Brain microvascular endothelial cell (primary cell): ENCODE data around the gene SPDEF.

Experiments used
- DNase-seq: peaks from one replicate; pipeline ENCODE4 v3.0.0-alpha.2; 2020
- H3K27ac ChIP-seq: fragments of 250-450 bp; sonication (Bioruptor Pico); 2 replicates; pipeline ENCODE4 v1.5.1; 2020; ENCODE audit warnings: mild to moderate bottlenecking, moderate library complexity
- H3K27me3 ChIP-seq: fragments of 250-450 bp; sonication (Bioruptor Pico); replicated peaks from 2 replicates; pipeline ENCODE4 v1.5.1; 2020; ENCODE audit warnings: mild to moderate bottlenecking
- H3K36me3 ChIP-seq: fragments of 250-450 bp; sonication (Bioruptor Pico); replicated peaks from 2 replicates; pipeline ENCODE4 v1.5.1; 2020; ENCODE audit warnings: mild to moderate bottlenecking
- H3K4me3 ChIP-seq: 2 replicates; pipeline ENCODE4 v1.5.1; 2011; ENCODE audit warnings: low read depth, mild to moderate bottlenecking, control low read depth, low read length, moderate library complexity
- CTCF ChIP-seq: IDR thresholded peaks from 2 replicates; pipeline ENCODE4 v1.5.1; 2011; ENCODE audit warnings: low read depth, mild to moderate bottlenecking, moderate library complexity, low read length, control low read depth, inconsistent platforms; ENCODE audit errors: missing control alignments
- in situ Hi-C: cut with HindIII; loops from 2 replicates; pipeline ENCODE4 v1.10.0; 2017; ENCODE audit warnings: low sequenced_read_pairs, low pct_ligation_motif_present

The SPDEF gene

GRCh38 chr6:34583461-34583860 is 27.3 kb upstream of the SPDEF start:
- Histone ChIP-seq H3K4me3 (no peak overlapping the region), H3K27ac (no peak overlapping the region), H3K36me3 (no peaks in the 10 kb centered on the region), H3K27me3 (no peaks in the 10 kb centered on the region)
- in situ Hi-C loops = no loop called here
- no peak for DNase-seq
- TF ChIP-seq CTCF = peak; percentile 47

GRCh38 chr6:34581561-34581920 is 25.4 kb upstream of the SPDEF start:
- in situ Hi-C loops = no loop called here
- H3K4me3 ChIP-seq = no peak overlapping the region
- no peak overlapping the region for H3K27ac ChIP-seq
- no peak for TF ChIP-seq CTCF
- no peak for DNase-seq
- H3K27me3 ChIP-seq = no peaks in the 10 kb centered on the region
- no peaks in the 10 kb centered on the region for H3K36me3 ChIP-seq

- in situ Hi-C loops = no loop called here
- TF ChIP-seq CTCF = no peak
- no peaks in the 10 kb centered on the region for H3K36me3 ChIP-seq
- DNase-seq = no peak
- no peak overlapping the region for H3K27ac ChIP-seq
- no peak overlapping the region for H3K4me3 ChIP-seq
- no peaks in the 10 kb centered on the region for H3K27me3 ChIP-seq
Observed at GRCh38 chr6:34580707-34581560, 24.8 kb upstream of the SPDEF start.

- H3K36me3 ChIP-seq = no peaks in the 10 kb centered on the region
- no peak for TF ChIP-seq CTCF
- no peaks in the 10 kb centered on the region for H3K27me3 ChIP-seq
- in situ Hi-C loops = no loop called here
- H3K27ac ChIP-seq = no peak overlapping the region
- no peak overlapping the region for H3K4me3 ChIP-seq
- no peak for DNase-seq
Observed at GRCh38 chr6:34578445-34579262, 22.5 kb upstream of the SPDEF start.

- in situ Hi-C loops = no loop called here
- Histone ChIP-seq H3K27ac (no peak overlapping the region), H3K27me3 (no peaks in the 10 kb centered on the region), H3K4me3 (no peak overlapping the region), H3K36me3 (no peaks in the 10 kb centered on the region)
- no peak for TF ChIP-seq CTCF
- no peak for DNase-seq
Observed at GRCh38 chr6:34576286-34576955, 20.3 kb upstream of the SPDEF start.
